ENCODE results near the gene STEAP3. TPM values are rescaled to one million over a fixed set of nuclear protein-coding genes. Genes with fewer than 3 reads are reported as not detected.
A peak's percentile ranks its signal among the peaks of the same experiment; 100 is the strongest.

The STEAP3 gene
- total RNA-seq, 1 donor from 2014 or later, result 38.8 TPM

DNA sequence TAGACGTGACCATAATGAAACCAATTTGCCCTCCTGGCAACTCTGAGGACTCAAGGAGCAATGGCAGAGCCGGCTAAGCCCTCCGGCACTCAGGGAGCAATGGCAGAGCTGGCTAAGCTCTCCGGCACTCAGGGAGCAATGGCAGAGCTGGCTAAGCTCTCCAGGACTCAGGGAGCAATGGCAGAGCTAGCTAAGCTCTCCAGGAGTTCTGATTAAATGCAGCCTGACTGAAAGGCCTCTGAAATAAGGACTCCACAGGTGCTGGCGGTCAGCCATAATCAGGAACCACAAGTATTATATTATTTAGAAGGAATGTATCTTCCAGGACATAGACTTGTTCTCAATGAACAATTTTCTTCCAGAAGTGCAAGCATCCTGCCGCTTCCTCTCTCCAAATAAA is 77.8 kb downstream of the STEAP3 start:
- TF ChIP-seq EZH2 (IDR thresholded peaks at IDR 0.05; ENCODE audit: insufficient read depth, low read length) (no peak), CTCF (IDR thresholded peaks at IDR 0.05; ENCODE audit: insufficient read depth, low read depth, low read length) (no peak)
- no peak overlapping the region for H3K4me2 ChIP-seq (ENCODE audit: low read length)
- H2AFZ ChIP-seq (ENCODE audit: low read depth, low read length), result no peak overlapping the region
- Mint-ChIP-seq H3K27me3 (ENCODE audit: low read depth, unreplicated experiment) (peaks cover 3% of the 10 kb centered on the region), H3K4me3 (ENCODE audit: unreplicated experiment) (no peak overlapping the region), H3K9me3 (ENCODE audit: unreplicated experiment) (no peaks in the 10 kb centered on the region), H3K27ac (ENCODE audit: unreplicated experiment) (no peak overlapping the region), H3K36me3 (ENCODE audit: low read depth, unreplicated experiment) (no peaks in the 10 kb centered on the region), H3K4me1 (ENCODE audit: low read depth, unreplicated experiment) (peaks cover 3% of the 10 kb centered on the region)
- no peaks in the 10 kb centered on the region for H4K20me1 ChIP-seq (ENCODE audit: insufficient read depth, low read length)
- peak; percentile 41 for DNase-seq (ENCODE audit: low read depth)
- H3K4me1 ChIP-seq (ENCODE audit: insufficient read depth, low read length), result no peaks in the 10 kb centered on the region
- no peak overlapping the region for H3K9ac ChIP-seq (ENCODE audit: low read length)
- H3K27ac ChIP-seq (ENCODE audit: low read depth, low read length), result no peak overlapping the region
- H3K79me2 ChIP-seq (ENCODE audit: insufficient read depth, low read length), result no peaks in the 10 kb centered on the region
- H3K27me3 ChIP-seq (ENCODE audit: insufficient read depth, low read length), result no peaks in the 10 kb centered on the region
- H3K4me3 ChIP-seq (ENCODE audit: insufficient read depth, low read depth, low read length), result no peak overlapping the region
- no peaks in the 10 kb centered on the region for H3K36me3 ChIP-seq (ENCODE audit: insufficient read depth, low read length)
- FAIRE-seq, result no peak
- no peaks in the 10 kb centered on the region for H3K9me3 ChIP-seq (ENCODE audit: insufficient read depth, low read depth, low read length)

DNA sequence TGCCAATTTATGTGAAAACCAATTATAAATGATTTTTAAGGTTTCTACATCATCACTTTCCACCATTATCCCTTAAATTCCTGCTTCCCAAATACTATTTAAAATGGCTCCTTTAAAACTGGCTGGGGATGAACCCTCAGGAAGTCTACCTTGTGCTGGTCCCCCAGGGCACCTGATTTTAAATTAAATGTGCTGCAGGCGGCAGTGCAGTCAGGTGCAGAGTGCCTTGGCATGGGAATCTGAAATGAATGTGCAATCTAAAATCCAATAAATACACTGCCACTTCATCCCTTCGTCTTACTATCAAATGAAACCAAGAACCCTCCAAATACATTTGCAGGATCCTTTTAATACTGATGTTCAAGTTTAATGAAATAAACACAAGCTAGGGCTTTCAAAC is 81.2 kb downstream of the STEAP3 start:
- Mint-ChIP-seq H3K9me3 (ENCODE audit: unreplicated experiment) (no peaks in the 10 kb centered on the region), H3K4me3 (ENCODE audit: unreplicated experiment) (no peak overlapping the region), H3K36me3 (ENCODE audit: low read depth, unreplicated experiment) (no peaks in the 10 kb centered on the region), H3K27ac (ENCODE audit: unreplicated experiment) (no peak overlapping the region), H3K4me1 (ENCODE audit: low read depth, unreplicated experiment) (peaks cover 3% of the 10 kb centered on the region), H3K27me3 (ENCODE audit: low read depth, unreplicated experiment) (peaks cover 3% of the 10 kb centered on the region)
- Histone ChIP-seq H4K20me1 (ENCODE audit: insufficient read depth, low read length) (no peaks in the 10 kb centered on the region), H3K9me3 (ENCODE audit: insufficient read depth, low read depth, low read length) (no peaks in the 10 kb centered on the region), H2AFZ (ENCODE audit: low read depth, low read length) (no peak overlapping the region), H3K79me2 (ENCODE audit: insufficient read depth, low read length) (no peaks in the 10 kb centered on the region), H3K4me3 (ENCODE audit: insufficient read depth, low read depth, low read length) (no peak overlapping the region), H3K4me2 (ENCODE audit: low read length) (no peak overlapping the region), H3K27ac (ENCODE audit: low read depth, low read length) (no peak overlapping the region), H3K27me3 (ENCODE audit: insufficient read depth, low read length) (no peaks in the 10 kb centered on the region), H3K4me1 (ENCODE audit: insufficient read depth, low read length) (no peaks in the 10 kb centered on the region), H3K36me3 (ENCODE audit: insufficient read depth, low read length) (no peaks in the 10 kb centered on the region), H3K9ac (ENCODE audit: low read length) (no peak overlapping the region)
- no peak for TF ChIP-seq EZH2 (IDR thresholded peaks at IDR 0.05; ENCODE audit: insufficient read depth, low read length)
- TF ChIP-seq CTCF (IDR thresholded peaks at IDR 0.05; ENCODE audit: insufficient read depth, low read depth, low read length), result no peak
- DNase-seq (ENCODE audit: low read depth) (no peak), FAIRE-seq (no peak)

GRCh38 chr2:119305497-119306195 is 82.0 kb downstream of the STEAP3 start:
- H3K27ac Mint-ChIP-seq (ENCODE audit: unreplicated experiment), result no peak overlapping the region
- no peak for DNase-seq (ENCODE audit: low read depth)
- Histone ChIP-seq H3K27ac (ENCODE audit: low read depth, low read length) (no peak overlapping the region), H3K27me3 (ENCODE audit: insufficient read depth, low read length) (no peaks in the 10 kb centered on the region), H3K79me2 (ENCODE audit: insufficient read depth, low read length) (no peaks in the 10 kb centered on the region), H3K4me3 (ENCODE audit: insufficient read depth, low read depth, low read length) (no peak overlapping the region), H3K9me3 (ENCODE audit: insufficient read depth, low read depth, low read length) (no peaks in the 10 kb centered on the region), H4K20me1 (ENCODE audit: insufficient read depth, low read length) (no peaks in the 10 kb centered on the region), H3K4me1 (ENCODE audit: insufficient read depth, low read length) (no peaks in the 10 kb centered on the region), H3K4me2 (ENCODE audit: low read length) (no peak overlapping the region), H2AFZ (ENCODE audit: low read depth, low read length) (no peak overlapping the region), H3K36me3 (ENCODE audit: insufficient read depth, low read length) (no peaks in the 10 kb centered on the region), H3K9ac (ENCODE audit: low read length) (no peak overlapping the region)
- no peak overlapping the region for H3K4me3 Mint-ChIP-seq (ENCODE audit: unreplicated experiment)
- no peak for FAIRE-seq
- H3K36me3 Mint-ChIP-seq (ENCODE audit: low read depth, unreplicated experiment), result no peaks in the 10 kb centered on the region
- H3K4me1 Mint-ChIP-seq (ENCODE audit: low read depth, unreplicated experiment), result peaks cover 3% of the 10 kb centered on the region
- peaks cover 3% of the 10 kb centered on the region for H3K27me3 Mint-ChIP-seq (ENCODE audit: low read depth, unreplicated experiment)
- no peaks in the 10 kb centered on the region for H3K9me3 Mint-ChIP-seq (ENCODE audit: unreplicated experiment)
- no peak for TF ChIP-seq EZH2 (IDR thresholded peaks at IDR 0.05; ENCODE audit: insufficient read depth, low read length)
- TF ChIP-seq CTCF (IDR thresholded peaks at IDR 0.05; ENCODE audit: insufficient read depth, low read depth, low read length), result no peak

Data from astrocyte (in vitro differentiated cells and primary cell).